Superior temporal gyrus (tissue), 1 donor: ENCODE results near the gene PPFIA1.
"Not testable (repeated sequence)": the region's sequence is repeated elsewhere in the genome, so short reads cannot be mapped to it uniquely, and the experiment has no call there.

ENCODE experiments used
- DNase-seq: peaks from one replicate; pipeline ENCODE4 v3.0.0-alpha.2; 2016; ENCODE audit errors: extremely low spot score

PPFIA1 gene

GRCh38 chr11:70324376-70325115 is 54.1 kb downstream of the PPFIA1 start:
- no peak for DNase-seq

GRCh38 chr11:70325824-70326223 is 55.3 kb downstream of the PPFIA1 start:
- no peak for DNase-seq

- DNase-seq: peak; percentile 54
Observed at GRCh38 chr11:70326365-70326811, 55.9 kb downstream of the PPFIA1 start.

DNA sequence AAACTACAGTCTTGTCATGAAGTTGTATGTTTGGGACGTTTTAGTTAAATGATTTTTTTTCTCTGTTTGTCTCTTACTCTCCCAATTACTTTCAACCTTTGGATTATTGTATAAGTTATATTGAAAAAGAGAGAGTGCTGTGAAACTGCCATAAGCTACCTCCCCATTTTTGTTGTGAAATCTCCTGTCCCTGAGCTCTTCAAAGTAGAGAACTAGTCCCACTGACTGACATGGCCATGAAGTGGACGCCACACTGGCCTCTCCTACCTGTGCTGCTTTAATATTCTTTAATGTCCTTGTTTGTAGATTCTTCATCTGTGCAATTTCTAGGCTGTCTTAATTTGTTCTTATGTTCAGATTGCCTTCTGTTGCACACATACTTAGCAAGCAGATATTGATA is 56.3 kb downstream of the PPFIA1 start:
- DNase-seq: no peak

DNA sequence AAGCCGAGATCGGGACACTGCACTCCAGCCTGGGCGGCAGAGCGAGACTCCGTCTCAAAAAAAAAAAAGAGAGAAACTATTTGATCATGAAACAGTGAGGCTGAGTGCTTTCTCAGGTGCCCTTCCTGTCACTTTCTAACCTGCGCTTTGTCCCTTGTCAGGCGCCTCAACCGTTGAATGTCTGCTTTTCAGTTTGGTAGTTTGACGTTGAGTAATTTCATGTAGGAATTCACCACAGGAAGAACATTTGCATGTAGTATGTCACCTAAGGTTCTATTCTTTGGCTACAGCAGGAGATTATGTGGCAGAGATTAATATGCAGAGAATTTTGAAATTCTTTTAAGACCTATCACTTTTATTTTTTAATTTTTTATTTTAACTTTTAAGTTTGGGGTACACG is 57.2 kb downstream of the PPFIA1 start:
- no peak for DNase-seq

- DNase-seq: no peak
Observed at GRCh38 chr11:70328556-70328955, 58.1 kb downstream of the PPFIA1 start.

DNA sequence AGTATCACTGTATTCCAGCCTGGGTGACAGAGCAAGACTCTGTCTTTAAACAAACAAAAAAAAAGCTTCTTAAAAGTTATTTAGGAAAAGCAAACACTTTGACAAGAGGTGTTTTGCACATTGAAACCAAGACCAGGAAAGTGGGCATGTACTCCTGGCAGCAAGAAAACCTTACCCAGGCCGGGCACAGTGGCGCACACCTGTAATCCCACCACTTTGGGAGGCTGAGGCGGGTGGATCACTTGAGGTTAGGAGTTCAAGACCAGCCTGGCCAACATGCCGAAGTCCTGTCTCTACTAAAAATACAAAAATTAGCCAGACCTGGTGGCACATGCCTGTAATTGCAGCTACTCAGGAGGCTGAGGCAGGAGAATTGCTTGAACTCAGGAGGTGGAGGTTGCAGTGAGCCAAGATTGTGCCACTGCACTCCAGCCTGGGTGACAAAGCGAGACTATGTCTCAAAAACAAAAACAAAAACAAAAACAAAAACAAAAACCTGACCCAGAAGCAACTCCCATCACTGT is 60.9 kb downstream of the PPFIA1 start:
- DNase-seq: not testable (repeated sequence)

DNA sequence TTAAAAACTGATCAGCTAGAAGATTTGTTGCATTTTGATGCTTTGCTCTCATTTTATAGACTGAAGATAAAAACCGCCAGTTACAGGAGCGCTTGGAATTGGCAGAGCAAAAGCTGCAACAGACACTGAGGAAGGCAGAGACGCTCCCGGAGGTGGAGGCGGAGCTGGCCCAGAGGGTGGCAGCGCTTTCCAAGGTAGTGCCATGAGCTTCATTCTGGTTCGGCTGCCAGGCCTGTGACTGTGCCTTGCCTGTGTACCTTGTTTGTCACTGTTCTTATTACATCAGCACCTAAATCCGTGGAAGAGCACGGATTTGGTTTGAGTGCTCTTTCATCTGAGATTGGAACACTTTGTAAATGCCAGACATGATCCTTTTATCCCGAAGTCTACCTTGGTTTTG is 61.4 kb downstream of the PPFIA1 start:
- peak; percentile 66 for DNase-seq

- DNase-seq: no peak
Observed at GRCh38 chr11:70332567-70332966, 62.1 kb downstream of the PPFIA1 start.

GRCh38 chr11:70333261-70333660 is 62.8 kb downstream of the PPFIA1 start:
- no peak for DNase-seq

- no peak for DNase-seq
Observed at GRCh38 chr11:70334351-70334995, 64.0 kb downstream of the PPFIA1 start.

- DNase-seq: no peak
Observed at GRCh38 chr11:70335511-70335910, 65.0 kb downstream of the PPFIA1 start.

DNA sequence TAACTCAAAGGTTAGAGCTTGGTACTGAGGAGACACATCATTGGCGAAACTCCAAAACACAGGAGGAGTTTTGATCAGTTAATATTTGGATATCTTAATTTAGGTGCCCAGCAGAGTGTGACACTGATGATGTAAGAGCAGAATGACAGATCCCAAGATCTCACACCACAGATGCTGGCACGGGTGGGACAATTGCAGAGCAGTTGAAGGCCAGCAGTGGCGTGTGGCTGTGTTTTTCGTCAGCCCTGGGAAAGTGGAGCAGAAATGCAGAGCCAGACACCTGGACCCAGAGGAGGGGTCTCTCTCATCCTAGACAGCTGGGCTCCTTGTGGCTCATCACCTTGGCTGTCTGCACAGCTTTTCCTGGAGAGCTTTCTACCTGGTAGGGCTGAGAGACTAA is 68.1 kb downstream of the PPFIA1 start:
- DNase-seq: no peak

- DNase-seq: no peak
Observed at GRCh38 chr11:70339066-70339465, 68.6 kb downstream of the PPFIA1 start.

DNA sequence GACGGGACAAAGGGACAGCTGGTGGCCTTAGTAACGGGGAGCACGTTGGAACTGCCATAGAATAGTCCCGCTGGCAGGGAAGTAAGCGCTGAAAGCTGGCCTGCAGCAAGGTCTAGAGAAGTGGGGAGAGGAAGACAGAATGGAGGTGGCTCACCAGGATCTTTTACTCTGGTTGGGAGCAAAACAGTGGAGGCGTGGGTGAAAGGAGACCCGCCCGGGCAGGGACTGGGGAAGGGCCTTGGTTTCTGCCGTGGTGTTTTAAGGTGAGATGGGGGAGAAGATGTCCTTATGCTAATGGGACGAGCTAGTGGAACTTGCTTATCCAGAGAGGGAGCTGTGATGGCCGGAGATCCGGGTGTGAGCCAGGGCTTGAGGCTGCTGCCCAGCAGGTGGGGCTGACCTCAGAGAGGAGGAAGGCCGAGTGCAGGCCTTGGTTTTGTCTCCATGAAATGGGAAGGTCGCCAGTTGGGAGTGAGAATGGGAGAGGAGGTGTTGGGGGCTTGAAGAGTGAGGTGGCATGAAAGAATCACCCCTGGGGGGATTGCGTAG is 71.5 kb downstream of the PPFIA1 start:
- DNase-seq: no peak

DNA sequence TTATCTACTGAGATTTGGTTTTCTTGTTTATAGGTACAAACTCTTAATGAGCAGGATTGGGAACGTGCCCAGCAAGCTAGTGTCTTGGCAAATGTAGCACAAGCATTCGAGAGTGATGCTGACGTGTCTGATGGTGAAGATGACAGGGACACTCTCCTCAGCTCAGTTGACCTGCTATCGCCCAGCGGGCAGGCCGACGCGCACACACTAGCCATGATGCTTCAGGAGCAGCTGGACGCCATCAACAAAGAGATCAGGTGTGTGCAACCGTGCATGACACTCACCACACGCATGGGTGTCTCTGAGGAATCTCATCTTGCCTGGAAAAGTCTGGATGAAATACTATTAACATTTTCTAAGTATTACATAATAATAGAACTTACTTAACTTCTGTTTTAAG is 73.1 kb downstream of the PPFIA1 start:
- no peak for DNase-seq

DNA sequence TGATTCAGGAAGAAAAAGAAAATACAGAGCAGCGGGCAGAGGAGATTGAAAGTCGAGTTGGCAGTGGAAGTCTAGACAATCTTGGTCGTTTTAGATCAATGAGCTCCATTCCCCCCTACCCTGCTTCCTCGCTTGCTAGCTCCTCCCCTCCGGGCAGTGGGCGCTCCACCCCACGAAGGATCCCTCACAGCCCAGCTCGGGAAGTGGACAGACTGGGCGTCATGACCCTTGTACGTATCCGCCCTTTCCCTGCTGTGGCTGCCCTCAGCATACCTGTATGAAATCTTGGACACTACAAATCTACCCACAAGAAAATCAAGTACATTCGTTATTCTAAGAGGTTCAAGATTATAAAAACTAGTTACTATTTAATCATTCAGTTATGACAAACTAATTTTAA is 77.7 kb downstream of the PPFIA1 start:
- no peak for DNase-seq

GRCh38 chr11:70348608-70349007 is 78.1 kb downstream of the PPFIA1 start:
- no peak for DNase-seq

GRCh38 chr11:70351646-70352045 is 81.2 kb downstream of the PPFIA1 start:
- no peak for DNase-seq

- no peak for DNase-seq
Observed at GRCh38 chr11:70352100-70352499, 81.6 kb downstream of the PPFIA1 start.

GRCh38 chr11:70352601-70353000 is 82.1 kb downstream of the PPFIA1 start:
- DNase-seq: no peak

GRCh38 chr11:70353329-70353728 is 82.8 kb downstream of the PPFIA1 start:
- no peak for DNase-seq
